Peyer's patch (tissue), 4 donors: ENCODE data around the gene INF2. TPM values are rescaled to one million over a fixed set of nuclear protein-coding genes. Genes with fewer than 3 reads are reported as not detected.
A peak's percentile ranks its signal among the peaks of the same experiment; 100 is the strongest.

ENCODE experiments used
- DNase-seq, 3 donors: peaks; one replicate each; pipeline ENCODE4 v3.0.0-alpha.2; 2017 to 2019
- H3K27ac ChIP-seq, 4 donors: fragments of 200-600 bp; sonication (generic); one replicate each; pipeline ENCODE4 v1.5.1; 2016 to 2019
- H3K27me3 ChIP-seq, 2 donors: fragments of 200-600 bp; sonication (generic); one replicate each; pipeline ENCODE4 v1.5.1; 2019
- H3K36me3 ChIP-seq, 3 donors: fragments of 200-600 bp; sonication (generic); one replicate each; pipeline ENCODE4 v1.5.1; 2016 to 2019
- H3K4me1 ChIP-seq, 4 donors: fragments of 200-600 bp; sonication (generic); one replicate each; pipeline ENCODE4 v1.5.1; 2016 to 2019
- H3K4me3 ChIP-seq, 4 donors: fragments of 200-600 bp; sonication (generic); 1 replicate in 3 of 4; 2 replicates in 1 of 4; pipeline ENCODE4 v1.5.1; 2016 to 2019; ENCODE audit warnings: mild to moderate bottlenecking in 1 of 4
- H3K9me3 ChIP-seq, 4 donors: fragments of 200-600 bp; sonication (generic); one replicate each; pipeline ENCODE4 v1.5.1; 2016 to 2019; ENCODE audit warnings: mild to moderate bottlenecking in 1 of 4
- CTCF ChIP-seq, 6 experiments: fragments of 450-650 bp in 4 of 6; fragments of 200-600 bp in 2 of 6; sonication (generic) in 1 of 6; IDR thresholded peaks; one replicate each; pipeline ENCODE4 v1.5.1; 2017 to 2019; ENCODE audit warnings: antibody characterized with exemption in 6 of 6, mild to moderate bottlenecking in 3 of 6, moderate library complexity in 1 of 6
- POLR2A ChIP-seq, 2 donors: fragments of 450-650 bp; IDR thresholded peaks; one replicate each; pipeline ENCODE4 v1.5.1; 2017; ENCODE audit warnings: antibody characterized with exemption in 2 of 2, mild to moderate bottlenecking in 2 of 2, moderate library complexity in 2 of 2
- total RNA-seq, 4 donors: library from RNA; depleted of rRNA; stranded (reverse); fragments of >200 nt; gene quantifications; one replicate each; pipeline ENCODE4 v1.1.0, GENCODE V29; 2016

Gene INF2
- total RNA-seq, 4 donors from 2014 or later = 137 to 287 (median 203) TPM

GRCh38 chr14:104680056-104680805 is 9.2 kb upstream of the INF2 start:
- Histone ChIP-seq H3K27ac (peak overlapping the region; percentile 63 to 95 (median 80)), H3K27me3 (no peaks in the 10 kb centered on the region), H3K9me3 (no peaks in the 10 kb centered on the region), H3K4me3 (no peak overlapping the region), H3K4me1 (peaks cover 24 to 55% (median 30%) of the 10 kb centered on the region in 4 donors), H3K36me3 (no peaks in the 10 kb centered on the region)
- peak in 2 of 3 donors; percentile 75 to 84 for DNase-seq
- TF ChIP-seq CTCF (IDR thresholded peaks at IDR 0.05) (no peak), POLR2A (IDR thresholded peaks at IDR 0.05) (no peak)

GRCh38 chr14:104680806-104681688 is 8.4 kb upstream of the INF2 start:
- Histone ChIP-seq H3K4me1 (peaks cover 24 to 55% (median 33%) of the 10 kb centered on the region in 4 donors), H3K27ac (peak overlapping the region; percentile 63 to 95 (median 80)), H3K27me3 (no peaks in the 10 kb centered on the region), H3K9me3 (no peaks in the 10 kb centered on the region), H3K4me3 (peak overlapping the region in 2 of 4 donors; percentile 13 to 47), H3K36me3 (no peaks in the 10 kb centered on the region)
- DNase-seq = peak; percentile 81 to 91 (median 83)
- TF ChIP-seq POLR2A (IDR thresholded peaks at IDR 0.05) (peak; percentile 43 to 45), CTCF (IDR thresholded peaks at IDR 0.05) (peak in 3 of 6 experiments; percentile 16 to 33 (median 28))

- Histone ChIP-seq H3K27ac (peak overlapping the region; percentile 63 to 95 (median 80)), H3K4me1 (peaks cover 24 to 58% (median 34%) of the 10 kb centered on the region in 4 donors), H3K36me3 (no peaks in the 10 kb centered on the region), H3K27me3 (no peaks in the 10 kb centered on the region), H3K9me3 (no peaks in the 10 kb centered on the region), H3K4me3 (peak overlapping the region in 2 of 4 donors; percentile 13 to 47)
- DNase-seq = peak; percentile 30 to 90 (median 88)
- TF ChIP-seq POLR2A (IDR thresholded peaks at IDR 0.05) = no peak
- no peak for TF ChIP-seq CTCF (IDR thresholded peaks at IDR 0.05)
Observed at GRCh38 chr14:104681689-104682074, 7.7 kb upstream of the INF2 start.

- Histone ChIP-seq H3K36me3 (no peaks in the 10 kb centered on the region), H3K9me3 (no peaks in the 10 kb centered on the region), H3K27me3 (no peaks in the 10 kb centered on the region), H3K4me1 (peaks cover 25 to 59% (median 34%) of the 10 kb centered on the region in 4 donors), H3K27ac (peak overlapping the region; percentile 63 to 95 (median 80)), H3K4me3 (peak overlapping the region in 2 of 4 donors; percentile 13 to 47)
- no peak for DNase-seq
- no peak for TF ChIP-seq POLR2A (IDR thresholded peaks at IDR 0.05)
- TF ChIP-seq CTCF (IDR thresholded peaks at IDR 0.05) = no peak
Observed at GRCh38 chr14:104682107-104682593, 7.3 kb upstream of the INF2 start.

- DNase-seq = no peak
- Histone ChIP-seq H3K4me3 (no peak overlapping the region), H3K36me3 (no peaks in the 10 kb centered on the region), H3K27me3 (no peaks in the 10 kb centered on the region), H3K4me1 (peaks cover 28 to 65% (median 34%) of the 10 kb centered on the region in 4 donors), H3K27ac (no peak overlapping the region), H3K9me3 (no peaks in the 10 kb centered on the region)
- no peak for TF ChIP-seq POLR2A (IDR thresholded peaks at IDR 0.05)
- TF ChIP-seq CTCF (IDR thresholded peaks at IDR 0.05) = no peak
Observed at GRCh38 chr14:104683653-104684448, 5.6 kb upstream of the INF2 start.
